Measurements from ENCODE around the gene ABCA4.
A peak's percentile ranks its signal among the peaks of the same experiment; 100 is the strongest.
"Not testable (repeated sequence)": the region's sequence is repeated elsewhere in the genome, so short reads cannot be mapped to it uniquely, and the experiment has no call there.

The ABCA4 gene

GRCh38 chr1:93990477-93990876, 130.5 kb downstream of the ABCA4 start:
- not testable (repeated sequence) for DNase-seq (ENCODE audit: low spot score in 2 of 2); H3K4me1 Mint-ChIP-seq; H3K9me3 Mint-ChIP-seq; H3K4me3 Mint-ChIP-seq; H3K36me3 Mint-ChIP-seq; ATAC-seq
- peak overlapping the region; percentile 20 for H3K27ac Mint-ChIP-seq

GRCh38 chr1:93990010-93990409, 130.9 kb downstream of the ABCA4 start:
- no peak for ATAC-seq
- H3K4me3 Mint-ChIP-seq = no peak overlapping the region
- peaks cover 7% of the 10 kb centered on the region for H3K4me1 Mint-ChIP-seq
- H3K9me3 Mint-ChIP-seq = no peaks in the 10 kb centered on the region
- DNase-seq (ENCODE audit: low spot score in 2 of 2) = no peak
- H3K36me3 Mint-ChIP-seq = no peaks in the 10 kb centered on the region
- H3K27ac Mint-ChIP-seq = peak overlapping the region; percentile 20

GRCh38 chr1:93989601-93990000, 131.3 kb downstream of the ABCA4 start:
- Mint-ChIP-seq H3K9me3 (no peaks in the 10 kb centered on the region), H3K27ac (no peak overlapping the region), H3K36me3 (no peaks in the 10 kb centered on the region), H3K4me1 (peaks cover 7% of the 10 kb centered on the region), H3K4me3 (no peak overlapping the region)
- ATAC-seq (no peak), DNase-seq (ENCODE audit: low spot score in 2 of 2) (no peak)

- H3K27ac Mint-ChIP-seq = no peak overlapping the region
- H3K9me3 Mint-ChIP-seq = no peaks in the 10 kb centered on the region
- no peak for DNase-seq (ENCODE audit: low spot score in 2 of 2)
- no peaks in the 10 kb centered on the region for H3K36me3 Mint-ChIP-seq
- peaks cover 7% of the 10 kb centered on the region for H3K4me1 Mint-ChIP-seq
- H3K4me3 Mint-ChIP-seq = no peak overlapping the region
- no peak for ATAC-seq
Measured at GRCh38 chr1:93988634-93989350, 132.2 kb downstream of the ABCA4 start.

- DNase-seq (ENCODE audit: low spot score in 2 of 2) = no peak
- H3K9me3 Mint-ChIP-seq = no peaks in the 10 kb centered on the region
- no peak overlapping the region for H3K27ac Mint-ChIP-seq
- no peaks in the 10 kb centered on the region for H3K36me3 Mint-ChIP-seq
- no peak for ATAC-seq
- no peaks in the 10 kb centered on the region for H3K4me1 Mint-ChIP-seq
- H3K4me3 Mint-ChIP-seq = no peak overlapping the region
Measured at GRCh38 chr1:93981274-93981667, 139.7 kb downstream of the ABCA4 start.

GRCh38 chr1:93980320-93981273, 140.4 kb downstream of the ABCA4 start:
- Mint-ChIP-seq H3K4me3 (no peak overlapping the region), H3K27ac (no peak overlapping the region), H3K9me3 (no peaks in the 10 kb centered on the region), H3K4me1 (no peaks in the 10 kb centered on the region), H3K36me3 (no peaks in the 10 kb centered on the region)
- peak; percentile 57 for ATAC-seq
- DNase-seq (ENCODE audit: low spot score in 2 of 2) = no peak

GRCh38 chr1:93979718-93980319, 141.1 kb downstream of the ABCA4 start:
- Mint-ChIP-seq H3K4me1 (no peaks in the 10 kb centered on the region), H3K36me3 (no peaks in the 10 kb centered on the region), H3K9me3 (no peaks in the 10 kb centered on the region), H3K4me3 (no peak overlapping the region), H3K27ac (no peak overlapping the region)
- DNase-seq (ENCODE audit: low spot score in 2 of 2) = no peak
- ATAC-seq = no peak

GRCh38 chr1:93979040-93979717, 141.8 kb downstream of the ABCA4 start:
- no peak overlapping the region for H3K4me3 Mint-ChIP-seq
- H3K4me1 Mint-ChIP-seq = no peaks in the 10 kb centered on the region
- H3K36me3 Mint-ChIP-seq = no peaks in the 10 kb centered on the region
- ATAC-seq = no peak
- H3K9me3 Mint-ChIP-seq = no peaks in the 10 kb centered on the region
- no peak for DNase-seq (ENCODE audit: low spot score in 2 of 2)
- no peak overlapping the region for H3K27ac Mint-ChIP-seq

- Mint-ChIP-seq H3K36me3 (no peaks in the 10 kb centered on the region), H3K4me1 (no peaks in the 10 kb centered on the region), H3K4me3 (no peak overlapping the region), H3K27ac (no peak overlapping the region), H3K9me3 (peaks cover 4% of the 10 kb centered on the region)
- no peak for DNase-seq (ENCODE audit: low spot score in 2 of 2)
- no peak for ATAC-seq
Measured at GRCh38 chr1:93977598-93977945, 143.4 kb downstream of the ABCA4 start.

GRCh38 chr1:93976711-93977597, 144.0 kb downstream of the ABCA4 start:
- ATAC-seq (no peak), DNase-seq (ENCODE audit: low spot score in 2 of 2) (no peak)
- no peak overlapping the region for H3K4me3 Mint-ChIP-seq
- H3K36me3 Mint-ChIP-seq = no peaks in the 10 kb centered on the region
- peaks cover 4% of the 10 kb centered on the region for H3K9me3 Mint-ChIP-seq
- H3K27ac Mint-ChIP-seq = no peak overlapping the region
- H3K4me1 Mint-ChIP-seq = no peaks in the 10 kb centered on the region

- DNase-seq (ENCODE audit: low spot score in 2 of 2) (no peak), ATAC-seq (no peak)
- H3K9me3 Mint-ChIP-seq = peaks cover 4% of the 10 kb centered on the region
- H3K27ac Mint-ChIP-seq = no peak overlapping the region
- no peak overlapping the region for H3K4me3 Mint-ChIP-seq
- H3K36me3 Mint-ChIP-seq = no peaks in the 10 kb centered on the region
- no peaks in the 10 kb centered on the region for H3K4me1 Mint-ChIP-seq
Measured at GRCh38 chr1:93976291-93976690, 144.7 kb downstream of the ABCA4 start.

- ATAC-seq (no peak), DNase-seq (ENCODE audit: low spot score in 2 of 2) (no peak)
- Mint-ChIP-seq H3K27ac (no peak overlapping the region), H3K4me1 (no peaks in the 10 kb centered on the region), H3K9me3 (peaks cover 4% of the 10 kb centered on the region), H3K36me3 (no peaks in the 10 kb centered on the region), H3K4me3 (no peak overlapping the region)
Measured at GRCh38 chr1:93972341-93972740, 148.6 kb downstream of the ABCA4 start.

GRCh38 chr1:93969887-93970286, 151.1 kb downstream of the ABCA4 start:
- no peaks in the 10 kb centered on the region for H3K4me1 Mint-ChIP-seq
- H3K27ac Mint-ChIP-seq = no peak overlapping the region
- H3K4me3 Mint-ChIP-seq = no peak overlapping the region
- DNase-seq (ENCODE audit: low spot score in 2 of 2) (no peak), ATAC-seq (no peak)
- peaks cover 4% of the 10 kb centered on the region for H3K9me3 Mint-ChIP-seq
- H3K36me3 Mint-ChIP-seq = no peaks in the 10 kb centered on the region

GRCh38 chr1:93969371-93969770, 151.6 kb downstream of the ABCA4 start:
- ATAC-seq (no peak), DNase-seq (ENCODE audit: low spot score in 2 of 2) (no peak)
- H3K9me3 Mint-ChIP-seq = peaks cover 4% of the 10 kb centered on the region
- no peak overlapping the region for H3K4me3 Mint-ChIP-seq
- no peak overlapping the region for H3K27ac Mint-ChIP-seq
- no peaks in the 10 kb centered on the region for H3K4me1 Mint-ChIP-seq
- no peaks in the 10 kb centered on the region for H3K36me3 Mint-ChIP-seq

Data from stimulated activated effector memory CD8-positive, alpha-beta T cell treated with anti-CD3 and anti-CD28 coated beads, Interleukin-12 subunit alpha, Interleukin-12 subunit beta, amount 100 ng/mL, for 72 hours (primary cell).